GM19467 (cell line): Measurements from ENCODE around the gene RAPGEF5.

Experiments used
- ATAC-seq: cut with Tn5 transposase; IDR thresholded peaks from one replicate; pipeline ENCODE4 v1.9.1; 2021; ENCODE audit warnings: mild to moderate bottlenecking, moderate library complexity; ENCODE audit not compliant: unreplicated experiment

RAPGEF5 gene

GRCh38 chr7:22317632-22318031, 39.3 kb downstream of the RAPGEF5 start:
- ATAC-seq: no peak

GRCh38 chr7:22316914-22317313, 40.0 kb downstream of the RAPGEF5 start:
- no peak for ATAC-seq

DNA sequence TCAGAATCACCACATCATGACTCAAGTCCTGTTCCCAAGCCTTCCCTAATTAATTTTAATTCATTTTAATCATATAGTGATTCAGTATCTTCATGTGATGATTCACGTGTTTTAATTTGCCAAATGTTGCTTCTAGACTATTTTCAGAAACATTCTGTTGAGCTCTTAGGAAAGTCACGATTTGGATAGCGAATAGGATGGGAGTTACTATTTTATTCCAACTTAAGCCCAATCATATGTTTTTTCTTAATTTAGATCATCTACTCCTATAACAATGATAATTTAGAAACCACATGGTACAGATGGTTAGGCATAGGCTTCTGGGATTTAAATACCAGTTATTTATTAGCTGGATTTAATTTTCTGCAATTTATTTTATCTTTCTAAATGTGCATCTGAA, 49.1 kb downstream of the RAPGEF5 start:
- ATAC-seq: no peak

DNA sequence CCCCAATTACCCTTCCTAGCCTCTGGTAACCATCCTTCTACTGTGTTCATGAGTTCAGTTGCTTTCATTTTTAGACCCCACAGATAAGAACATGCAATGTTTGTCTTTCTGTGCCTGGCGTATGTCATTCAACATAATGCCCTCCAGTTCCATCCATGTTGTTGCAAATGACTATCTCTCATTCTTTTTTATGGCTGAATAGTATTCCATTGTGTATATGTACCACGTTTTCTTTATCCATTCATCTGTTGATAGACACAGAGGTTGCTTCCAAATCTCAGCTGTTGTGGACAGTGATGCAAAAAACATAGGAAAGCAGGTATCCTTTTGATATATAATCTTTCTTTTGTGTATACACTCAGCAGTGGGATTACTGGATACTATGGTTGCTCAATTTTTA, 51.2 kb downstream of the RAPGEF5 start:
- no peak for ATAC-seq

GRCh38 chr7:22302951-22303423, 54.0 kb downstream of the RAPGEF5 start:
- ATAC-seq: no peak

GRCh38 chr7:22302193-22302592, 54.8 kb downstream of the RAPGEF5 start:
- ATAC-seq: no peak

- no peak for ATAC-seq
Measured at GRCh38 chr7:22301790-22302189, 55.2 kb downstream of the RAPGEF5 start.

DNA sequence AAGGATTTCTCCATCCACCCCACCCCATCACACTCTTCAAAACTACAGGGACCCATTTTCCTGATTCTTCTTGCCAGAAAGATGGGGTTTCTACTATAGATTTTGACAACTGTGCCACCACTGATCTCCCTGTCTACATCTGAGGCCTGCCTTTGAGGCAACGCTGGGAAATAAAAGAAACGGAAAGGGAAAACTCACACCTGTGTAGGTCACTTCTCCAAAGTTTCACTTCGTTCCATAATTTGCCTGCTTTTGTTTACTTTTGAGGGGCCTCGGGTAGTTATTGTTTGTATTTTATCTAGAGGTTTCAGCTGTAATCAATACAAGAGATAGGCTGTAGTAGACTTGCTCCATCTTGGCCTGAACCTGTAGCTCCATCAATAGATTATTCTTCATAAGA, 56.1 kb downstream of the RAPGEF5 start:
- ATAC-seq: no peak

DNA sequence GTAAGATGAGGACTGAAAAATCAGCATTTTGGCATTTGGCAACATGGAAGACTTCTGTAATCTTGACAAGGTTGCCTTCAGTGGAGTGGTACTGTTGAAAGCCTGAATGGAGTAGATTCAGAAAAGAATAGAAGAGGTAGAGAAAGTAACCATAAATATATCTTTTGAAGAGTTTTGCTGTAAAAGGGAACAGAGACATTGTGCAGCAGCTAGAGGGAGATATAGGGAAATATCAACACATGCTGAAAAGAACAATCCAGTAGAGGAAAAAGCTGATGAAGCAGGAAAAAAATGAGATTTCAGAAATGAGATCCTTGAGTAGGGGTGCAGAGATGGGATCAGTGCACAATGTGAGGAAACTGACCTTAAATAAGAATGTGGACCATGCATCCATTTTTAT, 60.0 kb downstream of the RAPGEF5 start:
- ATAC-seq: no peak

DNA sequence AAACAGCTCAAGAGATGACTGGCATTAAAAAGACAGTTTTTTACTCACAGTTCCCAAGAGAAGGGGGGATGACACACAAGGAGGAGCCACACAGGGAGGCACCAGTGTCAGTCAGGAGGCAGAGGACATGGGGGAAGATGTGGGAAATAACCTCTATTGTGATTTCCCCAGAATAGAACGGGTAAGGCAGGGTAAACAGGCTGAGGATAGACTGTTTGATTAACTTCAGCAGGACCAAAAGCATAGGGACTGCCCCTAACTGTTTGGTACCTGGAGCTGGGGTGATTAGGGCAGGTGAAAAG, 60.7 kb downstream of the RAPGEF5 start:
- ATAC-seq: no peak

GRCh38 chr7:22295402-22296264, 61.3 kb downstream of the RAPGEF5 start:
- no peak for ATAC-seq

DNA sequence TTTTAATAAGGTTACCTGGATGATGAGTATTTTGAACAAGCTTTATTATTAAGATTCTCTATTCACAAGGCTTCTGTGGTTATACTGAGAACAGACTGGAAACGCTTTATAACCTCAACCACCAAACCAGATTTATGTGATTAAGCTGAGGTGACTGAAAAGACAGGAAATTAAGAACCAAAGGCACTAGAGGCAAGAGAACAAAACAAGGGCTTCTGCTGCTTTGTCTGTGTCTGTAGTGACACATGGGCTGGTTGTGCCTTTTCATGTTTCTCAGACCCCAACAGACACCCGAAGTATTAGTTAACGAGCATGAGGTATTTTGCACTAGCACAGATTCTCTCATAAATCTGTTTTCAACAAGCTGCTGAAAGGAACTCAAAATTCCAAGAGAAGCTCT, 64.4 kb downstream of the RAPGEF5 start:
- ATAC-seq: no peak

GRCh38 chr7:22291977-22292376, 65.0 kb downstream of the RAPGEF5 start:
- ATAC-seq: no peak

DNA sequence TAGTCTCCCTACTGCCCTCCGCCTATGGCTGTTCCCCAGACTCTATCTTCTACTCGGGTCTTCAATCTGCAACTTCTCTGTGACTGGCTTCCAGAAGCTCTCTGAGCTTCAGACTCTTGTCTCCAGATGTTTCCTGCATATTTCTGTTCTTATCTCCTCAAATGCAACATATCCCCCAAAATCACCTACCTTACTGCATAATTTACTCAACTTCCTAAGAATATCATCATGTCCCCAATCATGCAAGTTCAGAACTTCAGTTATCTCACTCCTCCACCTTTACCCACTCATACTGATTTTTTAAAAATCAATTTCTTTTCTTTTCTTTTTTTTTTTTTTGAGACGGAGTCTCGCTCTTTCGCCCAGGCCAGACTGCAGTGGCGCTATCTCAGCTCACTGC, 68.8 kb downstream of the RAPGEF5 start:
- ATAC-seq: no peak

DNA sequence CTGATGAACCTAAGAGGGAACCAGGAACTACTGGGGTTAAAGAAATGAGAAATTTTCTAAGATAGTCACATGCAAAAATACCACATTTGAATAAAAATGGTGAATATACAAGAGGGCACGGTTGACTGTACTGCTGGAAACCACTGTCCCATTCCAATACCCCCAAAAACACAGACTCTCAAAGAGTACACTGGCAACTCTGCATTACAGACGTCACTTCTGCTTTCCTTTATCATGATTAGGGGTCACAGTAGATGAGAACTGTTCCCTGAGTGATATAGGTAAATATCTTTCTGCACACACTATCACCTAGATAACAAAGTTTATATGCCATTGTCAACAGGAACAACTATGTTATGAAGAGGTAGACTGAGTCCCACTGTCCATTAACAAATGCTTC, 69.5 kb downstream of the RAPGEF5 start:
- ATAC-seq: no peak

DNA sequence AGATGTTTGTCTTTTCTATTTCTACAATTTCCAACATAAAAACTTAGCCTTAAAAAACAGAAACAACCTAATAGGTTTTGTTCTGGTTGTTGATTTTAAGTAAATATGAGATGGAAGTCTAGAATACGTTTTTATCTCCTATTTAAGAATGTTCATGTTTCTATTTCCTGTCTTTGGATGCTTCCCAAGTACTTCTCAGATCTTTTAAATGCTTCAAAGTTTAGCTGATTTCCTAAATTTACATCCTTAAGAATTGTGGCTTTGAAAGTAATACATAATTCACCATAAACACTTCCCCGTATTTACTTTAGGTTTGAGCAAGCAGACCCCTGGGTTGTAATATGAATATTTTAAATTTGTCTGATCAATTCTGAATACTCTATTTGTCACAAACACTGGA, 70.5 kb downstream of the RAPGEF5 start:
- no peak for ATAC-seq

GRCh38 chr7:22281481-22281880, 75.5 kb downstream of the RAPGEF5 start:
- no peak for ATAC-seq

- ATAC-seq: no peak
Measured at GRCh38 chr7:22280031-22280430, 76.9 kb downstream of the RAPGEF5 start.

GRCh38 chr7:22278660-22279059, 78.3 kb downstream of the RAPGEF5 start:
- no peak for ATAC-seq

- no peak for ATAC-seq
Measured at GRCh38 chr7:22277375-22277774, 79.6 kb downstream of the RAPGEF5 start.

DNA sequence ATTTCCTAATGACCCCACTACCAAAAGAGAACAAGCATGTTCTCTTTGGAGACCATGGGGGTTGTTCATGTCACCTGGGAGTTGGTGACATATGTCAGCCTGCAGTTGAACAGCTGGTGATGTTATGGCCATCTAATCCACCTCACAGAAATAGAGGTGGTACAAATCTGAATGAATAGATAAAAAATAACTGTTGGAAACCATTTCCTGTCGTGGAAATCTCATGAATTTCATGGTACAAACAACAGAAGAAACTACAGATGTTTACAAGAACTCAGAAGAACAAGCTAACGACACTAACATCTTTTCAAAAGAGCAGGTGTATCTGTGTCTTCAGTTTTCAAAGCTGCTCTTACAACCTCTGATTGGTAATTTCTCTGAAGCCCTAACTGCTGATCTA, 81.3 kb downstream of the RAPGEF5 start:
- ATAC-seq: no peak

GRCh38 chr7:22271311-22271710, 85.6 kb downstream of the RAPGEF5 start:
- ATAC-seq: no peak

- no peak for ATAC-seq
Measured at GRCh38 chr7:22270371-22270770, 86.6 kb downstream of the RAPGEF5 start.
